Activated T-cell treated with anti-CD3 and anti-CD28 coated beads for 24 hours (primary cell): ENCODE measurements around the gene SLC49A3.
"Not testable (repeated sequence)": the region's sequence is repeated elsewhere in the genome, so short reads cannot be mapped to it uniquely, and the experiment has no call there.

Experiments
- DNase-seq: peaks from one replicate; pipeline ENCODE4 v3.0.0-alpha.2; 2020; ENCODE audit warnings: low read depth

The SLC49A3 gene

GRCh38 chr4:722169-722725, 33.3 kb upstream of the SLC49A3 start:
- DNase-seq, result no peak

GRCh38 chr4:721261-722168, 32.6 kb upstream of the SLC49A3 start:
- no peak for DNase-seq

GRCh38 chr4:720111-720860, 31.3 kb upstream of the SLC49A3 start:
- no peak for DNase-seq

- DNase-seq, result no peak
These were observed 29.5 kb upstream of the SLC49A3 start for GRCh38 chr4:718460-718859.

- DNase-seq, result no peak
These were observed 28.8 kb upstream of the SLC49A3 start for GRCh38 chr4:717601-718320.

DNA sequence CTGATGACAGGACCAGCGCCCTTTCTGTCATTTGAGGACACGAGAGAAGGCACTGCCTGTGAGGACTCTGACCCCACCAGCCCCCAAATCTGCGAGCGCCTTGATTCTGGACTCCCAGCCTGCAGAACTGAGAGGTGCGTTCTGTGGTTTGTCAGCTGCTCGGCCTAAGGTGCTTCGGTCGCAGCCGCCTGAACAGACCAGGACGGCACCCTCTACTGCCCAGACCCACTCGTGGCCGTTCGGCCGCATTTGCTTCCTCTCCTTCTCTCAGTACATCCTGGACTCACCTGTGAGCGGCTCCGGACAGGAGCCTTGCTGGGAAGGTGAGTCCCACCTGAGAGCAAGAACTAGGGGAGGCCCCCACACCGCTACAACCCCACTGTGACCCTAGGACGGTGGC, 25.1 kb upstream of the SLC49A3 start:
- DNase-seq, result no peak

GRCh38 chr4:712916-713632, 24.1 kb upstream of the SLC49A3 start:
- DNase-seq, result no peak

- no peak for DNase-seq
These were observed 23.1 kb upstream of the SLC49A3 start for GRCh38 chr4:712093-712492.

GRCh38 chr4:710916-711315, 22.0 kb upstream of the SLC49A3 start:
- DNase-seq, result no peak

GRCh38 chr4:710116-710515, 21.2 kb upstream of the SLC49A3 start:
- DNase-seq, result no peak

GRCh38 chr4:709348-709747, 20.4 kb upstream of the SLC49A3 start:
- no peak for DNase-seq

GRCh38 chr4:708631-708933, 19.6 kb upstream of the SLC49A3 start:
- DNase-seq, result no peak

DNA sequence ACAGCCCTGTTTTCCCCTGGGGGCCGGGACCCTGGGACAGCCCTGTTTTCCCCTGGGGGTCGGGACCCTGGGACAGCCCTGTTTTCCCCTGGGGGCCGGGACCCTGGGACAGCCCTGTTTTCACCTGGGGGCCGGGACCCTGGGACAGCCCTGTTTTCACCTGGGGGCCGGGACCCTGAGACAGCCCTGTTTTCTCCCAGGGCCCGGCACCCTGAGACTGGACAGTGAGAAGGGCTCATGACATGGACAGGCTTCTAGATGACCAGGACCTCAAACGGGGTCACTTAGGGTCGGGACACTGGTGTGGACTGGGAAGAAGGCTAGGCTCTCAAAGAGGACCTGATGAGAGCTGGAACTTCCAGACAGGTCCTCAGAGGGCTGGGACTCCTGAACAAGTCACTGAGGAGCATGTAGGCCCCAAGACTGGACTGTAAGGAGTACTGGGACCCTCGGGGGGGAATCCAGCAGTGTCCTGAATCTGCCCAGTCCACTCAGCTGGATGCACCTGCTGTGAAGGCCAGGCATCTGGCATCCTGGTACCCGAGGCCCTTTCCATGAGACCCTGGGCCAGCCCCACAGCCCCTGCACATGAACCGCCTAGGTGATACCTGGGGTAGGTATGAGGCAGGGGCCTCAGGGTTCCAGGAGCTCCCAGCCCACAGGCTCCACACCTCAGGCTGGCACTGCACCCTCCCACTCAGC, 19.1 kb upstream of the SLC49A3 start:
- no peak for DNase-seq

GRCh38 chr4:706834-707598, 18.1 kb upstream of the SLC49A3 start:
- DNase-seq, result no peak

GRCh38 chr4:706083-706633, 17.2 kb upstream of the SLC49A3 start:
- DNase-seq, result not testable (repeated sequence)

DNA sequence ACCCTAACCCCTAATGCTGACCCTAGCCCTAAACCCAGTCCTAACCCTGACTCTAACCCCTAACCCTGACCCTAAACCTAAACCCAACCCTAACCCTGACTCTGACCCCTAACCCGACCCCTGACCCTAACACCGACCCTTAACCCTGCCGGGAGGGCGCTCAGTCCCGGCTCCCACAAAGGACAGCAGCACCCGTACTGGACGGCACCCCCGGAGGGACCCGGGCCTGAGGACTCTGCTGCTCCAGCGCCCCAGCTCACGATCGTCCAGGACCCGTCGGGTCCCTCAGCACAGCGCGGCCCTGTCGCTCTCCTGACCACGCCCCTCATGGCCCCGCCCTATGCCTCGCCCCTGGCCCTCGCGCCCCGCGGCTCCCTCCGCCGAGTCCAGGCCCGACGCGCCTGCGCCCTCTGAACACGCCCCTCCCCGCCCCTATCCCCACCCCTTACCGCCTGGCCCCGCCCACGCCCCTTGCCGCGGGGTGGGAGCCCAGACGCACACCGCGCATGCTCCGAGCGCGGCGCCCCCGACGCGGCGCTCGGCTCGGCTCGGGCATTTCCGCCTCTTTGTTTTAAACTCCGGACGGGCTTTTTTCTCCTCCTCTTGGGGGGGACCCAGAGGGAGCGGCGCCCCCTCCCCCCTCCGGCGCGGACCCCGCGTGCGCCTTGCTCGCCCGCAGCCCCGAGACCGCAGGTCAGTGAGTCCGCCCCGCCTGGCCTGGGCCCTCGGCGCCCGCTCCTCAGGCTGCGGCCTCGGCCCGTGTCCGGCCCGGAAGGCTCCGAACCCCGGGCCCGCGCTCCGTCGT, 16.5 kb upstream of the SLC49A3 start, which contains the start of gene PCGF3:
Gene PCGF3 (plus strand): TSS at position 555 of the 805 bp plus-strand sequence. CDS start 27,849 bp downstream, outside the sequence.
- DNase-seq, result peak; percentile 94

- no peak for DNase-seq
These were observed 16.0 kb upstream of the SLC49A3 start for GRCh38 chr4:704971-705277.

GRCh38 chr4:704198-704891, 15.4 kb upstream of the SLC49A3 start:
- no peak for DNase-seq
